ENCODE data around the gene MAGI2. TPM values are rescaled to one million over a fixed set of nuclear protein-coding genes. Genes with fewer than 3 reads are reported as not detected.

MAGI2 gene
- total and polyA plus RNA-seq, 2 of the 13 experiments (the other 11 are each of a cell fraction or from before 2014, with no cell fraction given), result 1.5 to 3.8 TPM

GRCh38 chr7:79461660-79462059 is 8.2 kb upstream of the MAGI2 start (continued):
- TF ChIP-seq ZFP1 (CRISPR knock-in tag; IDR thresholded peaks at IDR 0.05) (no peak), PTBP1 (IDR thresholded peaks at IDR 0.05; ENCODE audit: low read depth, low read length, poor library complexity, severe bottlenecking) (no peak), ADNP (CRISPR knock-in tag; IDR thresholded peaks at IDR 0.05) (no peak), AKNA (CRISPR knock-in tag; IDR thresholded peaks at IDR 0.05; ENCODE audit: borderline replicate concordance) (no peak), RBFOX2 (IDR thresholded peaks at IDR 0.05; ENCODE audit: low read depth, low read length) (no peak), MIER3 (CRISPR knock-in tag; IDR thresholded peaks at IDR 0.05; ENCODE audit: borderline replicate concordance) (no peak), RFX5 (IDR thresholded peaks at IDR 0.05; ENCODE audit: low read depth, low read length) (no peak), GPN1 (CRISPR knock-in tag; IDR thresholded peaks at IDR 0.05; ENCODE audit: borderline replicate concordance) (no peak), ZNF775 (CRISPR knock-in tag; IDR thresholded peaks at IDR 0.05; ENCODE audit: borderline replicate concordance) (no peak), MIER2 (CRISPR knock-in tag; IDR thresholded peaks at IDR 0.05) (no peak), ZNF503 (CRISPR knock-in tag; IDR thresholded peaks at IDR 0.05) (no peak)
- TF ChIP-seq, protein P1, sequence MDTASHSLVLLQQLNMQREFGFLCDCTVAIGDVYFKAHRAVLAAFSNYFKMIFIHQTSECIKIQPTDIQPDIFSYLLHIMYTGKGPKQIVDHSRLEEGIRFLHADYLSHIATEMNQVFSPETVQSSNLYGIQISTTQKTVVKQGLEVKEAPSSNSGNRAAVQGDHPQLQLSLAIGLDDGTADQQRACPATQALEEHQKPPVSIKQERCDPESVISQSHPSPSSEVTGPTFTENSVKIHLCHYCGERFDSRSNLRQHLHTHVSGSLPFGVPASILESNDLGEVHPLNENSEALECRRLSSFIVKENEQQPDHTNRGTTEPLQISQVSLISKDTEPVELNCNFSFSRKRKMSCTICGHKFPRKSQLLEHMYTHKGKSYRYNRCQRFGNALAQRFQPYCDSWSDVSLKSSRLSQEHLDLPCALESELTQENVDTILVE (CRISPR knock-in tag; IDR thresholded peaks at IDR 0.05), result no peak
- TF ChIP-seq, protein P2, sequence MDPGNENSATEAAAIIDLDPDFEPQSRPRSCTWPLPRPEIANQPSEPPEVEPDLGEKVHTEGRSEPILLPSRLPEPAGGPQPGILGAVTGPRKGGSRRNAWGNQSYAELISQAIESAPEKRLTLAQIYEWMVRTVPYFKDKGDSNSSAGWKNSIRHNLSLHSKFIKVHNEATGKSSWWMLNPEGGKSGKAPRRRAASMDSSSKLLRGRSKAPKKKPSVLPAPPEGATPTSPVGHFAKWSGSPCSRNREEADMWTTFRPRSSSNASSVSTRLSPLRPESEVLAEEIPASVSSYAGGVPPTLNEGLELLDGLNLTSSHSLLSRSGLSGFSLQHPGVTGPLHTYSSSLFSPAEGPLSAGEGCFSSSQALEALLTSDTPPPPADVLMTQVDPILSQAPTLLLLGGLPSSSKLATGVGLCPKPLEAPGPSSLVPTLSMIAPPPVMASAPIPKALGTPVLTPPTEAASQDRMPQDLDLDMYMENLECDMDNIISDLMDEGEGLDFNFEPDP (CRISPR knock-in tag; conservative IDR thresholded peaks at IDR 0.05), result no peak
- TF ChIP-seq, protein P3, sequence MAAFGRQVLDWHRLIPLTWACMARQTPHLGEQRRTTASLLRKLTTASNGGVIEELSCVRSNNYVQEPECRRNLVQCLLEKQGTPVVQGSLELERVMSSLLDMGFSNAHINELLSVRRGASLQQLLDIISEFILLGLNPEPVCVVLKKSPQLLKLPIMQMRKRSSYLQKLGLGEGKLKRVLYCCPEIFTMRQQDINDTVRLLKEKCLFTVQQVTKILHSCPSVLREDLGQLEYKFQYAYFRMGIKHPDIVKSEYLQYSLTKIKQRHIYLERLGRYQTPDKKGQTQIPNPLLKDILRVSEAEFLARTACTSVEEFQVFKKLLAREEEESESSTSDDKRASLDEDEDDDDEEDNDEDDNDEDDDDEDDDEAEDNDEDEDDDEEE (CRISPR knock-in tag; IDR thresholded peaks at IDR 0.05), result no peak
